Measurements from ENCODE around the gene EMD.
"Not testable (repeated sequence)": the region's sequence is repeated elsewhere in the genome, so short reads cannot be mapped to it uniquely, and the experiment has no call there.

EMD gene

DNA sequence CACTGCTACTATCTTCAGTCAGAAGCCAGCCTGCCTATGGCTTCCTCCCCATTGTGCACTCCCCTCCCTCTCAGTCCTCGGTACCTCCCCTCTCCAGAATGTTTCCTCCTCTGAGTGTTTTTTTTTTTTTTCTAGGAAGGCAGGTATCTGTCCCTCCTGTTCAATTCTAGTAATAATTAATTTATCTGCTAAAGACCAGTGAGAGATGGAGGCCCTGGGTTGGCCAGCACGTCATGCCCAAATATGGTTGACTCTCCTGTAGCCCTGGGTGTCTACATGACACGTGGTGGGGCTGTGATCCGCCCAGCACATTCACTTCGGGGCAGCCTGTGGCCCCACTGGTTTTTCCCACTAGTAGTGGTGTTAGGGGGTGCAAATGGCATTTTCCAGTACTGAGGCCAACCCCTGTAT is 6.5 kb upstream of the EMD start:
- no peak for DNase-seq

DNA sequence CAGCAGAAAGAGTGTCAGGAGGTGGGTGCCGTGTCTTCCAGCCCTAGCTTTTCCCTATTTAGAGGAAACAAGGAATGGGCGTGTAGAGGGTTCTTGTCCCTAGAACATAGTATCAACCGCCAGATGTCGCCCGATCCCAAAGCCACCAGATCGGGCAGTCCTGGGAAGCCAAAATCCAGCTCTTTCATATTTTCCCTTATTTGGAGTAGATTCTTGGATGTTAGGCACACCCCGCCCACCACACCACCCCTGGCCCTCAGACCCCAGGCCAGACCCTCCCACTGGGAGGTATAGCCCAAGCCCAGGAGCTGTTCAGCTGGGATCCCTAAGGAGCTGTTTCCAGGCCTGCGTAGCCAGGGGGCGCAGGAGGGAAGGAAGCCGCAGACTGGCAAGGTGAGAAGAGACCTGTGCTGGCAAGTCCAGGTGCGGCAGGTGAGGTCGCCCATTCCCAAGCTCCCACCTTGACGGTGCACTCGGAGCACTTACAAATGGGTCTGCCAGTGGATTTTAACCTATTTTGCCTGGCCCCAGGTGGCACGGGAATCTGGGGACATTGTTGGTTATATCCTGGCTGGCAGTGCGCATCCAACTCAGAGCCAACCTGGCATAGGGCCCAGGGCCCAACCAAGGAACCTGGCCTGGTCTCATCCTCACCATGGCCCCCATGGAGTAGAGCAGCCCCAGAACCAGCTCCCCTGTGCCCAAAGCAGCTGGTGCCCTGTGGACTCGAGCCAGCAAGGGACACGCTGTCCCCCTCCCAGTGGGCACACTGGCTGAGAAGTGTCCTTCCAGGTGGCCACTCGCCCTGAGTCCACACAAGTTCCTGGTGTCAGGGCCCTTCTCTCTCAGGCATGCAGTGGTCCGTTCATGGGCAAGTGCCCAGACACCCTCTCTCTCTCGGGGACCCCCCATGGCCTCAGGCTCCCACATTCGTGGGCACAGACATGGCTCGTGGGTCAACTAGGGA is 5.5 kb upstream of the EMD start:
- peak; percentile 39 to 77 for DNase-seq

DNA sequence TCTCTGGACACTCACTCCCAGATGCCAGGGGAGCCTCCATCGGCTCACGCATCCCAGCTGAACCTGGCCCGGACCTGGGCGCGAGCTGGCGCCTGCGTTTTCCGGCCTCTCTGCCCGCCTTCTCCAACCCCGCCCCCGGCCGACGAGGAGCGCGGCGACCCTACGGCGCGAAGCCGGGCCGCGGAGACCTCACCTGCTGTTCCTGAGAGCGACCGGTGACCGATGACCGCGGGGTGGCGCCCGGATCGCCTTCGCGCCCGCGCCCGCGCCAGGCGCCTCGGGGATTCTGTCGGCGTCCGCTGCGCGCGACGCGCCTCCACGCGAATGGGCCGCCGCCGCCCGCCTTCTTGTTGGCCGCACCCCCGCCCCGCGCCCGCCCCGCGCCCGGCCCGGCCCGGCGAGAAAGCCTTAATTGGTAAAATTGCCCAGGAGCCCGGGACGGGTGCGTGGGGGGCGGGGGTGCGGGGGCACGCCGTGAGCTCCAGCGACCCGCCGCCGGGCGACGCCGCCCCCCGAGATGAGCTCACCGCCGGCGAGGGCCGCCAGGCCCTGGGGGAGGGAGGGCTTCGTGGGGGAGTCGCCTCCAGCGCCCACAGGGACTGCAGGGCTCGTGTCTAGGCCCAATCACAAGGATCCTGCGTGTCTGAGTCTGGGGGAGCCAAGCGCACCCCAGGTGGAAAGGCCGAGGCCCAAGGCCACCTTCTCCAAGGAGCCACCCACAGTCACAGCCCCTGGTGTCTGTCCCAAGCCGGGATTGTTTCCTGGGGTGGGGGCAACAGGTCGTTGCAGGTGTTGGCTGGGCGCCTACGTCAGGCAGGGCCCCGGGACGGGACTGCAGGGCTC is 4.6 kb upstream of the EMD start, which contains the start of gene FLNA:
Gene FLNA, minus strand, starts transcription at position 322 of the 843 bp plus-strand sequence. CDS start 3,389 bp downstream, outside the sequence.
- DNase-seq = no peak

DNA sequence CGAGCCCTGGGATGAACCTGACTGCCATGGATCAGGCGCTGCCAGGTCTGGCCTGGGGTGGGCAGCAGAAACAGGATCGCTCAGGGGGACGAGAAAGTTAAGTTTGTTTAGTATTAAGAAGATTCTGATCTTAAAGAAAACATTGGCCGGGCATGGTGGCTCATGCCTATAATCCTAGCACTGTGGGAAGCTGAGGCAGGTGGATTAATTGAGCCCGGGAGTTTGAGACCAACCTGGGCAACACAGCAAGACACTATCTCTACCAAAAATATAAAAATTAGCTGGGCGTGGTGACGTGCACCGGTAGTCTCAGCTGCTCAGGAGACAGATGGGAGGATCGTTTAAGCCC is 4.0 kb upstream of the EMD start:
- DNase-seq = no peak

DNA sequence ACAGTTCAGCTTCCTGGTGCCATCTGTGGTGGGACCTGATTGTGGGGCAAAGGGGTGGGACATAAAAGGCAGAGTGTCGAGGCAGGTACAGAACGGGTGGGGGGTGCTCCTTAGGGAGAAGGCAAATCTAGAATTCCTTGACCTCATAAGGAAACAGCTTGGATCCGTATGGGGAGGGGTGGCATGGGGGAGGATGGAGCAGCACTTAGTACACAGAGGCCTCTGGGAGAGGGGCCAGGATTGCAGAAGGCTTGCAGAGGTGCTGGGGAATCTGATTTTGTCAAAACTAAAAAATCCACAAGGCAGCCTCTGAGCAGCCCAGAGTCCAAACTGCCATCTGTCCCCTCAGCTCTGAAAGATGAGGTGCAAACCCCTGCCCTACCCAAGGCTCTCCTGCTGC is 2.3 kb upstream of the EMD start:
- DNase-seq = no peak

DNA sequence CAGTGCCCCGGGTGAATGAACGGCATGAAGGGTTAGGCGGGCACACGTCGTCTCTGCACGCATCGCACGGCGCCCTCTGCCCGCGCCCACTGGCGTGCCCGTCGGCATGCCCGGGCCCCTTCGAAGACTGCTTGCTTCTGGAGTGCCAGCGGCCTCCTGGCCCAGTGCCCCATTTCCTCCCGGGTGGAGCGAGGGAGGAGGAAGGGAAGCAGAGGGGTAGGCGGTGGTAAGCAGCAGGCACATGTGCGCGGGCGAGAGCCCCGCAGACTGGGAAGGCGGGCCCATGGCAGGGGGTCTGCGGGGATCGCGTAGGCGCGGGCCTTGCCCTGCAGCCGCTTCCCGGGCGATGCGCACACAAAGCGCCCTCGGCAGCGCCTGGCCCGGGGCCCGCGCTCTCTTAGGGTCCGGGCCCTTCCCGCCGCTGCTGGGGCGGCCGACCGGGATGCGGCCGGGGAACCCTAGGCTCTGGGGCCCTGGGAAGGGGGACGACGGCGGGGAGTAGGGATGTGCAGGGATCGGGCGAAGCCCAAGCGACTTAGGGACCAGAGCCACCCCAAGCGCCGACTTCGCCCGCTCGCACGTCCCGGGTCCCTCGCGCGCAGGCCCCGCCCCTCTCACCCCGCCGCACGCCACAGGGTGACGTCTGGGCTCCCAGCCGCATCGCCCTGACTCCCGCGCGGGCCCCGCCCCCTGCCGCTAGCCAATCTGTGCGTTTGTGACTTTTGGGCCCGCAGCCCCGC is 866 bp upstream of the EMD start:
- DNase-seq = peak in 1 of 2 experiments; percentile 67

DNA sequence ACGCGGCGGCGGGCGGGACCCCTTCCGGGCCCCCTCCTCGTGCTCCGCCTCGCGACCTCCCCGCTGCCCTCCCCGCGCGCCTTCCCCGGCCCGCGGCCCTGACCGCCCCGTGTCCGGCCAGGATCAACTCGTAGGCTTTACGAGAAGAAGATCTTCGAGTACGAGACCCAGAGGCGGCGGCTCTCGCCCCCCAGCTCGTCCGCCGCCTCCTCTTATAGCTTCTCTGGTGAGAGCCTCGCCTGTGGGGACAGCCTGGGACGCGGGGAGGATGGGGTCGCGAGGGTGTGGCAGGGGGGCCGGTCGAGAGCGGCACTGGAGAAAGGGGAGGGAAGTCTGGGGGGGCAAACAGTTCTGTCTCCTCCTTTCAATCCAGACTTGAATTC is 465 bp downstream of the EMD start:
- no peak for DNase-seq

DNA sequence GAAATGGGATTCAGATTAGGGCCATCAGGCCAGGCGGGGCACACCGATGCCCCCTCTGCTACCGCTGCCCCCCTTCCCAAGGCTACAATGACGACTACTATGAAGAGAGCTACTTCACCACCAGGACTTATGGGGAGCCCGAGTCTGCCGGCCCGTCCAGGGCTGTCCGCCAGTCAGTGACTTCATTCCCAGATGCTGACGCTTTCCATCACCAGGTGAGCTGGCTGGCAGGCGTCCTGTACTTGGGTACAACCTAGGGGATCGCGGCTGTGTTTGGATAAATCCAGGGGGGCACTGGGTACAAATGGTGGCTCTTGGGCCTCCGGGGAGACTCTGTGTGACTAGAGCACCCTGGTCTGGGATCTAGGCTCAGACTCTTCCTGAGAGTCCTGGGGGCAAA is 1.1 kb downstream of the EMD start:
- DNase-seq = no peak

DNA sequence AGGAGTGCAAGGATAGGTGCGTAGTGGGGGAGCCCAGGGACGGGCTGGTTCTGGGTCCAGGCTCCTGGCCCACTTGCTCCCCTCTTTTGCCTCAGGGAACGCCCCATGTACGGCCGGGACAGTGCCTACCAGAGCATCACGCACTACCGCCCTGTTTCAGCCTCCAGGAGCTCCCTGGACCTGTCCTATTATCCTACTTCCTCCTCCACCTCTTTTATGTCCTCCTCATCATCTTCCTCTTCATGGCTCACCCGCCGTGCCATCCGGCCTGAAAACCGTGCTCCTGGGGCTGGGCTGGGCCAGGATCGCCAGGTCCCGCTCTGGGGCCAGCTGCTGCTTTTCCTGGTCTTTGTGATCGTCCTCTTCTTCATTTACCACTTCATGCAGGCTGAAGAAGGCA is 1.7 kb downstream of the EMD start:
- DNase-seq = no peak

DNA sequence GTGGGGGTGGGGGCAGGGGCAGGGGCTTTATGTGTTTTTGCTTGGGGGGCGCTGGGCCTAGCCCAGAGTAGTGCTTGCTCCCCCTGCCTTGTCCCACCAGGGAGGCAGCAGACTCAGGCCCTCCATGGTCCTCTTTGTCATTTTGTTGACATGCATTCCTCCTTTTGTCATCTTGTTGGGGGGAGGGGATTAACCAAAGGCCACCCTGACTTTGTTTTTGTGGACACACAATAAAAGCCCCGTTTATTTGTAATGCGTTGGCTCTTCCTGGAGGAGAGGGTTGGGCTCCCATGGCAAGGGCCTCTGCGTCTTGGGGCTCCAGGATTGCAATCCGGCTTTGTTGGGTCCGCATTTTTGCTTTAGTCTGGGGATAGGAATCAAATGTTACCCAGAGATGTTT is 2.2 kb downstream of the EMD start:
- no peak for DNase-seq

DNA sequence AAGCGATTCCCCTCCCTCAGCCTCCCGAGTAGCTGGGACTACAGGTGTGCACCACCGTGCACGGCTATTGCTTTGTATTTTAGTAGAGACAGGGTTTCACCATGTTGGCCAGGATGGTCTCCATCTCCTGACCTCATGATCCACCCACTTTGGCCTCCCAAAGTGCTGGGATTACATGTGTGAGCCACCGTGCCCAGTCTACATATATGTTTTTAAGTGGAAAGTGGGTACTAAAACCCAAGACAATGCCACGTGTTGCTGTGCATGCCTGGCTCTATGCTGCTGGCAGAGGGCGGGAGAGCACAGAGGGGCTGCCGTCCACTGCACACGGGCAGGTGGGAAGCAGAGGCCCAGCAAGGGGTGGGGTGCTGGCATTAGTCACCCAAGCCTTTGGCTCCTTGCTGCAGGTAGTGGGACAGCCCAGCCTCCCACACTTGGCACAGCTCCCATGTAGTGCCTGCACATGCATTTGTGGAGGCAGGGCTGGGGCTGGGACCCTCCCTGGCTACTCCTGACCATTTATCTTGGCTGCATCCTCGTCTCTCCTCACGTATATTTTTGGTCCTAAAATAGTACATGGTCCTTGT is 3.5 kb downstream of the EMD start:
- no peak for DNase-seq

DNA sequence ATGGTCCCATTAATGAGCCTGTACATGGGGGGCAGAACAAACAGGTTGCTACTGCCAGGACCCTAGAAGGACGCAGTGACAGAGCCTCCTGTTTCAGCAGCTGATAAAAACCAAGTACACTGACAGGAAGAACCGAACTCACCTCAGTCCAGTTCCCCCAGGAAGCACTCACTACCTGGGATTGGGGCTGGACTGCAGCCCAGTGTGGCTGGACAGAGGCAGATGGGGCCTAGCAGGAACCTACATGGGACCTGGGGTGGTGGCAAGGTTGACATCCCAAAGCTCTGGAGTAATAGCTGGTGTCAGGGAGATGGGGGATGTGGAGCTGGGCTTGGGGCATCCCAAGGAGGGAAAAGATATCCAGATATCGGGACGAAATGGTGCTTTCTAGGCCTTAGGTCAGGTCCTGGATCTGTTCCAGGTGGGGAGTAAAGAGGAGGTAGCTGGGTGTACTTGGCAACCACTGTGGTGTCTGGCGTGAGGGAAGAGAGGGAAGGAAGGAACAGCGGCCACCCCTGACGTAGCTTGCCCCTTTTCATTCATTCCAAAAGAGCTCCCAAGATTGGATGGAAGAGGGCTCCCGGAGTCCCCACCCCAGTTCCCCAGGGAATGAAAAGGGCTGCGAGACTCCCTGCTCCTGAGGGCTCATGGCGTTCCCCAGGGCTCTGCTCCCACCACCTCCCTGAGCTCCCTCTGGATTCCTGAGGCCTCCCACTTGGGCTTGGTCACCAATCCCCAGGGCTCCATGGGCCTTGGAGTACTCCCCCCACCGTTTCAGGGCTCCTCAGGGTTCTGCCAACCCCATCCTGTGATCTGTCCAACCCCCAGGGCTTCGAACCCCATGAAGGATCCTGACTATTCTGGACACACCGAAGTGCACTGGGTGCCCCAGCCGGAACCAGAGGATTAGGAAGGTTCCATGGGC is 4.5 kb downstream of the EMD start:
- no peak for DNase-seq

DNA sequence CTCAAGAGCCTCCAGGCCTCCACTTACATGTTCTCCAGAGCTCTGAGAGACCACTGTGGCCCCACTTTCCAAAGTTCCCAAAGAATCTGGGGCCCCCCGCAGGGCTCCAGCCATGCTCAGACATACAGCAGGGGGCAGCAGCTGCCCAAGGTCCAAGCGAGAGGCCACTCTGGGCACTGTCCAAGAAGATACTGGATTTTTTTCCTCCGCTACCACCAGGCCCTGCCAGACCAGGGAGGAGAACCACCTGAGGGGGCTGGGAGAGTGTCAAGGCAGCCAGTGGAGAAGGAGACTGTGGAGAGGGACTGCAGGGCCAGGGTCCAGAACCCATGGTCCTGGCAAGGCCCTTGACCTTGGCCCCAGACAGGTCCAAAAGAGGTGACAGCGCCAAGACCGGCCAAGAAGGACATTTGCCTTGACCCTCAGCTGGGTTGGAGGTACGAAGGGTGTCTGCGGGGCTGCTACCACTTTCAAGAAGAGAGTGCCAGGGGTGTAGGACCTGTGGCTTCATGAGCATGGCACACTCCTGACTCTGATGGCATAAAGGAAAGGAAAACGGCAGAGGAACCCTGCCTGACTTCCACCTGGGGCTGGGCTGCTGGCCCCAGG is 5.3 kb downstream of the EMD start:
- DNase-seq = no peak

DNA sequence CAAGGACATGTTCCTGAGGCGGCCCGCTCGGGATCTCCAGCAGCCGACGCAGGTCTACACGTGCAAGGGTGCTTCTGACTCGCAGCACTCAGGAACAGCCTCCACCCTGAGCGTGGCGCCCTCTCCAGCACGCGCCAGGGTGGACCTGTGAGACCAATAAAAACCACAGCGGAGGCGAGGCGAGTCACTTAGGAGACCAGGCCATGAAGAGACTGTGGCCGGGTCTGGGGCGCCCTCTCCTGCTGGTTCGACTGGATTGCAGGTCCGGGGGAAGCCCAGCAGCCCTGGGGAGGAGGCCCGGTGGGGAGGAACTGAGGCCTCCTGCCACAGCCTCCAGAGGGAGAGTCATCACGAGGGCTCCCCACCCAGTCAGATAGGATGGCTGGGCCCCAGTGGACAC is 9.0 kb downstream of the EMD start:
- not testable (repeated sequence) for DNase-seq

DNA sequence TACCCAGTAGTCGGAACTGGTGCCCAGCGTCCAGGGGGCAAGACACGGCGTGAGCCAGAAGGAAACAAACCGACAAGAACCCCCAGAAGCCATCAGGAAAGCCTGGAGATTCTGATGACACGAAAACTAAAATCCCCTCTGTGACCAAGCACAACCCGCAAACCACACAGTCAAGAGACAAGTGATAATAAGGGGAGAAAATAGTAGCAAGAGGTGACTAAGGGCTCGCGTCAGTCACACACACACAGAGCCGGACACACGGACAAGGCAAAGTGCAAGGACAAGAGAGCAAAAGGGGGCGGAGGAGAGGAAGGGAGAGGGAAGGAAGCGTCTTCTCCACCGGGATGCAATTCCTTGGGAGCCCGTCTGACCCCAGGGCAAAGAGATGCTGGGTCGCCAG is 9.6 kb downstream of the EMD start:
- DNase-seq = not testable (repeated sequence)

DNA sequence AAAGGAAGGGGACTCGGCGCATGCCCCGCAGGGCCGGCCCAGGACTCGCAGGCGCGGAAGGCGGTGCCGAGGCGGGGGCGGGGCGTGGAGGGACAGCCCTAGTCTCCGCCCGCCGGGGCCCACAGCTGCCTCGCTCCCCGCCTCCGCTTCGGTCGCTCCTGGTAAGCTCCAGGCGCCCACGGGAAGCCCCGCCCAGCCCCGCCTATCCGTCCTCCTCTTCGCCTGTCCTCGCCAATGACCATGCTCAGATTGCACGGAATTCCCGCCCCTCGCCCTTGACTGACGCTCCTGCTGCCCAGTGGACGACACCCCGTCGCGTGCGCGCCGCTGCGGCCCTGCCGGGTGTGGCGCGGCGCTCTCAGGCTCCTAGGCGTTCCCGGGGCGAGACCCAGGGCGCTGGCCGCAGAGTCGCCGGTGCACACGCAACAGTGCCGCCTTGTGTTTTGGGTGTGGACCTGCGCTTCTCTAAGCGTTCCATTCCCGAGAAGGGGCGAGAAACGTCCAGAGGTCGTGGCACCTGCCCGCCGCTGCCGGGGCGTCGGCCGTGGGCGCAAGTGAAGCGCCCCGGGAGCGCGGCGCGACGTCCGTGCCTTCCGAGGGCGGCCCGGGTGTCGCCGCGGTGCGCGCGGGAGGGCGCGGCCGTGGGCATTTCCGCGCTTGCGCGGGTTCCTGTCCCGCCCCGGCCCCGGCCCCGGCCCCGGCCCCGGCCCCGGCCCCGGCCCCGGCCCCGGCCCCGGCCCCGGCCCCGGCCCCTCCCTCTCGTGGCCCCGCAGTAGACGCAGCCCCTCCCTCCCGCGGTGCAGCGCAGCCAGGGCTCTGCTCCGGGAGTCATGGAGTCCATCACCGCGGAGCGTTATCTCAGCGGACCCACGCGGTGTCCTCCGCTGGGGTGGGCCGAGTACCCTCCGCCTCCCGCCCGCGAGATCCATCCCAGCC is 11.0 kb downstream of the EMD start:
- not testable (repeated sequence) for DNase-seq

DNA sequence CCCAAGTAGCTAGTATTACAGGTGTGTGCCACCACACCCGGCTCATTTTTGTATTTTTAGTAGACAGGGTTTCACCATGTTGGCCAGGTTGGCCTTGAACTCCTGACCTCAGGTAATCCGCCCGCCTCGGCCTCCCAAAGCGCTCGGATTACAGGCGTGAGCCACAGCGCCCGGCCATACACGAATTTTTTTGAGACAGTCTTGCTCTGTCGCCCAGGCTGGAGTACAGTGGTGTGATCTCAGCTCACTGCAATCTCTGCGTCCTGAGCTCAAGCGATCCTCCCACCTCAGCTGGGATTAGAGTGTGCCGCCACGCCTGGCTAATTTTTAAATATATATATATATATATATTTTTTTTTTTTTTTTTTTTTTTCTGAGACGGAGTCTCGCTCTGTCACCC is 17.3 kb downstream of the EMD start:
- DNase-seq = not testable (repeated sequence)

DNA sequence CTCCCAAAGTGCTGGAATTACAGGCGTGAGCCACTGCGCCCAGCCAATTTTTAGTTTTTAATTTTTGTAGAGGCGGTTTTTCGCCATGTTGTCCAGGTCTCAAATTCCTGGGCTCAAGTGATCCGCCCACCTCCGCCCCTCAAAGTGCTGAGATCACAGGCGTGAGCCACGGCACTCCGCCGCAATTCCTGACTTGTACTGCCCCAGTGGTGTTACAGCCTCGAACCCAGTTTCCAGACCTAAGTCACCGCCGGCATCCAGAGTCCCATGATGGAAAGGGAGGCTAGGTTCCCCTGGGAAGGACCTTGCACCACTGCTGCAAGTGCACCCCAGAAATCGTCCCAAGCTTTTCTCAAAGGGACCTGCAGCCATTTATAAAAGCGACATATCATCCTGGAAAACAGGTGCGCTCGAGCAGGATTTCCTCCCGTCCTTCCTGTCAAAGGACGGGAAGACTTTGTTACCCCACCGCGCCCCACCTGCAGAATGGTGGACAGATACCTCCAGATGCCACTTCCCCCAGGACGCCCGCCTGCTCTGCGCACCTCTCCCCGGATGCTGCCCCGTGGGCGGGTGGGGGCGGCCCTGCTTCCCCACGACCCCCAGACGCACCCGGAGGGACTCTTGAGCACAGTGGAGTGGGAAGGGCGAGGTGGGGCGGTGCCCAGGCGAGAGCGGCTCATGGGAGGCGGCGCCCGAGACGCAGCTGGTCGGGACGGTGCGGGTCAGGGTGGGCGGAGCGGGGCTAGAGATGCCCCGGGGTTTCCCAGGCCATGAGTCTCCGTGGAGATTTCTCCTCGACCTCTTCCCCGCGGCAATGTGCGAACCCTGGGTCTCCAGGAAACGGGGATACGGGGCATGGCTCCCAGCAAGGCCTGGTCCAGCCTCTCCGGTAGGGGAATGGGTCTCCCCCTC is 18.1 kb downstream of the EMD start:
- peak in 1 of 2 experiments; percentile 36 for DNase-seq
